Esophagus muscularis mucosa (tissue), 4 donors: ENCODE data around the gene KRT7. TPM values are rescaled to one million over a fixed set of nuclear protein-coding genes. Genes with fewer than 3 reads are reported as not detected.

Source experiments
- DNase-seq: peaks from one replicate; pipeline ENCODE4 v3.0.0-alpha.2; 2017; ENCODE audit errors: extremely low spot score
- H3K27ac ChIP-seq, 4 donors: fragments of 200-600 bp; sonication (generic); replicated peaks in 1 of 4; 1 replicate in 3 of 4; 2 replicates in 1 of 4; pipeline ENCODE4 v1.5.1; 2016 to 2019; ENCODE audit warnings: mild to moderate bottlenecking in 1 of 4
- H3K27me3 ChIP-seq, 4 donors: fragments of 200-600 bp; sonication (generic); one replicate each; pipeline versions ENCODE4 v1.5.1 to v1.6.0; 2016 to 2019
- H3K36me3 ChIP-seq, 4 donors: fragments of 200-600 bp; sonication (generic); one replicate each; pipeline ENCODE4 v1.5.1; 2016 to 2019
- H3K4me1 ChIP-seq, 4 donors: fragments of 200-600 bp; sonication (generic); one replicate each; pipeline ENCODE4 v1.5.1; 2016 to 2019
- H3K4me3 ChIP-seq, 4 donors: fragments of 200-600 bp; sonication (generic); 1 replicate in 2 of 4; 2 replicates in 2 of 4; pipeline ENCODE4 v1.5.1; 2016 to 2019; ENCODE audit warnings: mild to moderate bottlenecking in 4 of 4, moderate library complexity in 1 of 4
- H3K9me3 ChIP-seq, 4 donors: fragments of 200-600 bp; sonication (generic); 1 replicate in 3 of 4; 2 replicates in 1 of 4; pipeline ENCODE4 v1.5.1; 2016 to 2019
- EP300 ChIP-seq: sonication (generic); formaldehyde crosslinking; IDR thresholded peaks from one replicate; pipeline ENCODE4 v1.6.1; 2017; ENCODE audit warnings: antibody characterized with exemption
- POLR2A ChIP-seq: fragments of 450-650 bp; IDR thresholded peaks from one replicate; pipeline ENCODE4 v1.6.1; 2017; ENCODE audit warnings: antibody characterized with exemption, moderate library complexity, mild to moderate bottlenecking, low read depth
- POLR2AphosphoS5 ChIP-seq, 2 donors: sonication (generic); formaldehyde crosslinking; IDR thresholded peaks; one replicate each; pipeline ENCODE4 v1.6.1; 2017; ENCODE audit warnings: antibody characterized with exemption in 2 of 2
- WGBS: methylation state at CpG from one replicate; pipeline ENCODE4 v1.1.5; 2018; 5-methylcytosine and 5-hydroxymethylcytosine counted together
- intact Hi-C: fragments of 100-400 bp; cut with DNase I; formaldehyde crosslinking; loops from one replicate; pipeline ENCODE4 v1.15.1; 2023
- total RNA-seq, 4 donors: library from RNA; depleted of rRNA; stranded (reverse); fragments of >200 nt; gene quantifications; one replicate each; pipeline versions ENCODE4 v1.1.0 to v1.2.1, GENCODE V29; 2016
- TF ChIP-seq, protein P1 (sequence below), 3 experiments: fragments of 200-600 bp in 2 of 3; fragments of 450-650 bp in 1 of 3; sonication (generic) in 2 of 3; IDR thresholded peaks; one replicate each; pipeline ENCODE4 v1.5.1; 2017 to 2019; ENCODE audit warnings: antibody characterized with exemption in 3 of 3, mild to moderate bottlenecking in 2 of 3, moderate library complexity in 1 of 3

Gene KRT7
- total RNA-seq, 4 donors from 2014 or later, result 0.83 to 8.4 (median 4.5) TPM

DNA sequence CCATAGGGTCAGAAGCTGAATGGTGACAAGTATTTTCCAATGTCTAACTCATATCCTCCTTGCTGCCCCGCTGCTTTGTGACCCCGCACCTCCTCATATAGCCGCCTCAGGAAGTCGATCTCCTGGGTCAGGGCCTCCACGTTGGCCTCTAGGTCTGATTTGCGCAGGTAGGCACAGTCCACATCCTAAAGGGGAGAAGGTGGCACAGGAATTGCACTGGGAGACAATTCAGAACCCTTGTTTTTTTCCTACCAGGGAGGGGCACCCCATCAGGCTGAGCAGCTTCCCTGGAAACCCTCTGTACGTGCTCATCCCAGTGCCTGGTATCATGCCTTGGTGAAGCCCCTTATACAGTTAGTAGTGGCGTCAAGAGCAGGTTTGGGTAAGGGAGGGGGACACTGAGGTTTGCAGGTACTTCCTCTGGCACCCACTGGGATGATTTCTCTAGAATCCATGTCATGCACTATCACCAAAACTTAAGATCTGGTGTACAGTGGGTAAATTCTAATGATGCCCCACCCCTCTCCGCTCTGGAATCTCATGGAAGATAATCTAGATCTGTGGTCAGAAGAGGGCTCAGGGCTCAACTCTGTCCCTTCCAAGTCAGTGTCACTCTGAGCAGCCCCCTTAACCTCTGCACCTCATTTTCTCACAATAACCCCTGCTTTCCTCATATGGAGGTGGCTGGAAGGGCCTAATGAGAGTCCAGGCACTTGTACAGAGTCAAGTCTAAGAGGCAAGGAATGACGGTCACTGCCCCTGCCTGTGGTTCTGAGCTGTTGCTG, 21.3 kb downstream of the KRT7 start:
- H3K9me3 ChIP-seq, result no peaks in the 10 kb centered on the region
- no peak for DNase-seq
- no peak overlapping the region for H3K4me3 ChIP-seq
- H3K27ac ChIP-seq, result no peak overlapping the region
- WGBS, result 95% methylated on average over 10 of the region's 10 CpGs
- TF ChIP-seq, protein P1, sequence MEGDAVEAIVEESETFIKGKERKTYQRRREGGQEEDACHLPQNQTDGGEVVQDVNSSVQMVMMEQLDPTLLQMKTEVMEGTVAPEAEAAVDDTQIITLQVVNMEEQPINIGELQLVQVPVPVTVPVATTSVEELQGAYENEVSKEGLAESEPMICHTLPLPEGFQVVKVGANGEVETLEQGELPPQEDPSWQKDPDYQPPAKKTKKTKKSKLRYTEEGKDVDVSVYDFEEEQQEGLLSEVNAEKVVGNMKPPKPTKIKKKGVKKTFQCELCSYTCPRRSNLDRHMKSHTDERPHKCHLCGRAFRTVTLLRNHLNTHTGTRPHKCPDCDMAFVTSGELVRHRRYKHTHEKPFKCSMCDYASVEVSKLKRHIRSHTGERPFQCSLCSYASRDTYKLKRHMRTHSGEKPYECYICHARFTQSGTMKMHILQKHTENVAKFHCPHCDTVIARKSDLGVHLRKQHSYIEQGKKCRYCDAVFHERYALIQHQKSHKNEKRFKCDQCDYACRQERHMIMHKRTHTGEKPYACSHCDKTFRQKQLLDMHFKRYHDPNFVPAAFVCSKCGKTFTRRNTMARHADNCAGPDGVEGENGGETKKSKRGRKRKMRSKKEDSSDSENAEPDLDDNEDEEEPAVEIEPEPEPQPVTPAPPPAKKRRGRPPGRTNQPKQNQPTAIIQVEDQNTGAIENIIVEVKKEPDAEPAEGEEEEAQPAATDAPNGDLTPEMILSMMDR (IDR thresholded peaks at IDR 0.05), result no peak
- TF ChIP-seq POLR2AphosphoS5 (IDR thresholded peaks at IDR 0.05), result no peak
- TF ChIP-seq EP300, result no peak
- TF ChIP-seq POLR2A, result no peak
- intact Hi-C loops, result no loop called here
- H3K36me3 ChIP-seq, result no peaks in the 10 kb centered on the region
- H3K27me3 ChIP-seq, result peaks cover 0 to 66% (median 16%) of the 10 kb centered on the region in 4 donors
- H3K4me1 ChIP-seq, result peaks cover 7 to 20% (median 18%) of the 10 kb centered on the region in 4 donors

DNA sequence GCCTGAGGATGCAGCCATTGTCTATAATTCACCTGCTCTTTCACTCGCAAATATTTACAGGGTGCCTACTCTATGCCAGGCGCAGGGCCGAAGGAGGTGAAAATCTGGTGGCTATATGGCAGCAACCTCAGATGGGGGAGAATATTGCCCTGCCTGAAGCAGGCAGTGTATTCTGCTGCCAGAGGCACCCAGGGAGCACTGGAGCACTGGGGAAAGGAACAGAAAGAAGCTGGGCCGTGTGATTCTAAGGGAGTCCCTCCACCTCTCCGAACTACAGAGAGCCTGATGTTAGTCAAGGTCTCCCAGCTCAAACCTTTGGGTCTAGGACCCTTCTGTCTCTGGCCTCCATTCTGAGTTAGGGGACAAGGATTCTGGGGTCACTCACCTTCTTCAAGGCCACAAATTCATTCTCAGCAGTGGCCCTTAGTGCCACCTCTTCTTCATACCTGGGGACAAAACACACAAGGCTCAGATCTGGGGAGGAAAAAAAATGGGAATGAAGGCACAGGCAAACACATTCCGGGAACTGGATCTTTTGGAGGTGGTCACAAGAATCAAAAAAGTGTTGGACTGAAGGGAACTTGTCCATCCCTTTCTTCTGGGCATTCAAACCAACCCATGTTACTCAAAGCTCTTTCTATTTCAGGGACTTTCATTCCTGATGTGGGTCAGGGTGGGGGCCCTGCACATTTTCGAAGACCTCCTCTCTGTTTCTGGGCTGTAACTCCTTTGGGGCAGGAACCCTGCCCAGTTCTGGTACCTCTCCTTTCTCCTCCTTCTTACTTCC, 22.1 kb downstream of the KRT7 start:
- H3K4me3 ChIP-seq, result no peak overlapping the region
- 75% methylated on average over 7 of the region's 7 CpGs for WGBS
- H3K9me3 ChIP-seq, result no peaks in the 10 kb centered on the region
- H3K36me3 ChIP-seq, result no peaks in the 10 kb centered on the region
- TF ChIP-seq, protein P1 (IDR thresholded peaks at IDR 0.05), result no peak
- no peak for TF ChIP-seq EP300
- TF ChIP-seq POLR2AphosphoS5 (IDR thresholded peaks at IDR 0.05), result no peak
- TF ChIP-seq POLR2A, result no peak
- intact Hi-C loops, result no loop called here
- H3K27ac ChIP-seq, result no peak overlapping the region
- peaks cover 0 to 63% (median 17%) of the 10 kb centered on the region in 4 donors for H3K27me3 ChIP-seq
- DNase-seq, result no peak
- H3K4me1 ChIP-seq, result peaks cover 4 to 12% (median 10%) of the 10 kb centered on the region in 4 donors

DNA sequence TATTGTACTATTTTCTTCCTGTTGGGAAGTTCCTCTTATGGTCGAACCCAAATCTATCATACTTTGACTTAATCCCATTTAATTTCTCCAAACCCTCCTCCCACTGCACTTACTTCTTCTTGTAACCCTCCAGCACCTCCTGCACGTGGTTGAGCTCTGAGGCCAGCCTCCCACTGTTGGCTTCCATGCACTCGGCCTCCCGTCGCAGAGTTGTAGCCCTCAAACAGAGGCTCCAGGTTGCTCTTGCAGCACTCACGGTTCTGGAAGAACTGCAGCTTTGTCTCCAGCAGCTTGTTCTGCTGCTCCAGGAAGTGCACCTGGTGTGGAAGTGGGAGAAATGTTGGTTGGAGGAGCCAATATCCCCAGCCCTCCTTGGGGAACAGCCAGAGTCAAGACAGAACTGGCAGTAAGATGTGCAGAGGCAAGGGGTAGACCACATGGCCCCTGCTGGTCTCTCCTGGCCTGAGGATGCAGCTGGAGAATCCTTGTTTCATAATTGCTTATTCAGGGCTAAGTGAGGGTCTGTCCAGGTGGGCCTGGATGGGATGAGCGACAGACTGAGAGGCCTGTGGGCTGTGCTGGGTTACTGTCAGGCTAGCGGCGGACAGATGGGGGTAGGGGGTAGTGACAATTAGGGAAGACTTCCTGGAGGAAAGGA, 23.0 kb downstream of the KRT7 start:
- Histone ChIP-seq H3K4me1 (peaks cover 4 to 10% (median 9%) of the 10 kb centered on the region in 4 donors), H3K27me3 (peaks cover 0 to 56% (median 17%) of the 10 kb centered on the region in 4 donors), H3K27ac (no peak overlapping the region), H3K9me3 (no peaks in the 10 kb centered on the region), H3K36me3 (no peaks in the 10 kb centered on the region), H3K4me3 (no peak overlapping the region)
- 87% methylated on average over 9 of the region's 9 CpGs for WGBS
- no peak for DNase-seq
- TF ChIP-seq EP300 (no peak), POLR2A (no peak), POLR2AphosphoS5 (IDR thresholded peaks at IDR 0.05) (no peak)
- TF ChIP-seq, protein P1 (IDR thresholded peaks at IDR 0.05), result no peak
- intact Hi-C loops, result no loop called here

- no peak for DNase-seq
- Histone ChIP-seq H3K4me3 (no peak overlapping the region), H3K9me3 (no peaks in the 10 kb centered on the region), H3K27ac (no peak overlapping the region), H3K36me3 (no peaks in the 10 kb centered on the region), H3K27me3 (peaks cover 0 to 56% (median 17%) of the 10 kb centered on the region in 4 donors), H3K4me1 (peaks cover 4 to 10% (median 9%) of the 10 kb centered on the region in 4 donors)
- intact Hi-C loops, result no loop called here
- WGBS, result 50% methylated on average over 2 of the region's 2 CpGs
- TF ChIP-seq POLR2A (no peak), POLR2AphosphoS5 (IDR thresholded peaks at IDR 0.05) (no peak), EP300 (no peak)
- TF ChIP-seq, protein P1 (IDR thresholded peaks at IDR 0.05), result no peak
Observed at GRCh38 chr12:52256584-52256935, 23.5 kb downstream of the KRT7 start.
